Measurements from ENCODE around the gene EFNA5. TPM values are rescaled to one million over a fixed set of nuclear protein-coding genes. Genes with fewer than 3 reads are reported as not detected.

EFNA5 gene
- total and polyA plus RNA-seq, 7 donors = 0.32 to 5.4 (median 2.1) TPM

DNA sequence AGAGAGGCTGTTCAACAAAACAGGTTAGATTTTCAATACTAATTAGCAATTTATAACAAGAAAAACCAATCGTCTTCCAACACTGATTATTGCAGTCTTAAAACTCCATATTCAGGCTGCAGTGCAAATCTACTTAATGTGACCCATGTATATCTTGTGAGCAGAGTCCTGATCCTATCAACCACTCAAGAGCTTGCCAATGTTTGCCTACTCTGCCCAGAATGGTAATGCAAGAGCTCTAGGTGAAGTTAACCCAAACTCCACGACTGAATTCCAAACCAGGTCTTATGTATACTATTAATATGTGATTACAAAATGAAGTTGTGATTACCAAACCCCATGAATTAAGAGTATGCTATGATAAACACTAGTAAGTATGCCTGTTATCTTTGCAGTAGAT is 17.1 kb downstream of the EFNA5 start:
- Histone ChIP-seq H3K27ac (no peak overlapping the region), H3K4me3 (no peak overlapping the region), H3K36me3 (ENCODE audit: insufficient read depth in 1 of 2, low read depth in 1 of 2) (no peaks in the 10 kb centered on the region), H3K4me1 (peaks cover 4% of the 10 kb centered on the region), H3K9me3 (no peaks in the 10 kb centered on the region), H3K27me3 (ENCODE audit: insufficient read depth in 3 of 3, low read length in 2 of 3) (no peaks in the 10 kb centered on the region)
- DNase-seq (no peak), ATAC-seq (no peak)
- intact Hi-C loops (cut with DNase I) = no loop called here
- 75 to 83% (median 77%) methylated on average over 2 of the region's 2 CpGs for WGBS, 3 donors
- TF ChIP-seq, protein P1, sequence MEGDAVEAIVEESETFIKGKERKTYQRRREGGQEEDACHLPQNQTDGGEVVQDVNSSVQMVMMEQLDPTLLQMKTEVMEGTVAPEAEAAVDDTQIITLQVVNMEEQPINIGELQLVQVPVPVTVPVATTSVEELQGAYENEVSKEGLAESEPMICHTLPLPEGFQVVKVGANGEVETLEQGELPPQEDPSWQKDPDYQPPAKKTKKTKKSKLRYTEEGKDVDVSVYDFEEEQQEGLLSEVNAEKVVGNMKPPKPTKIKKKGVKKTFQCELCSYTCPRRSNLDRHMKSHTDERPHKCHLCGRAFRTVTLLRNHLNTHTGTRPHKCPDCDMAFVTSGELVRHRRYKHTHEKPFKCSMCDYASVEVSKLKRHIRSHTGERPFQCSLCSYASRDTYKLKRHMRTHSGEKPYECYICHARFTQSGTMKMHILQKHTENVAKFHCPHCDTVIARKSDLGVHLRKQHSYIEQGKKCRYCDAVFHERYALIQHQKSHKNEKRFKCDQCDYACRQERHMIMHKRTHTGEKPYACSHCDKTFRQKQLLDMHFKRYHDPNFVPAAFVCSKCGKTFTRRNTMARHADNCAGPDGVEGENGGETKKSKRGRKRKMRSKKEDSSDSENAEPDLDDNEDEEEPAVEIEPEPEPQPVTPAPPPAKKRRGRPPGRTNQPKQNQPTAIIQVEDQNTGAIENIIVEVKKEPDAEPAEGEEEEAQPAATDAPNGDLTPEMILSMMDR (IDR thresholded peaks at IDR 0.05) = no peak

DNA sequence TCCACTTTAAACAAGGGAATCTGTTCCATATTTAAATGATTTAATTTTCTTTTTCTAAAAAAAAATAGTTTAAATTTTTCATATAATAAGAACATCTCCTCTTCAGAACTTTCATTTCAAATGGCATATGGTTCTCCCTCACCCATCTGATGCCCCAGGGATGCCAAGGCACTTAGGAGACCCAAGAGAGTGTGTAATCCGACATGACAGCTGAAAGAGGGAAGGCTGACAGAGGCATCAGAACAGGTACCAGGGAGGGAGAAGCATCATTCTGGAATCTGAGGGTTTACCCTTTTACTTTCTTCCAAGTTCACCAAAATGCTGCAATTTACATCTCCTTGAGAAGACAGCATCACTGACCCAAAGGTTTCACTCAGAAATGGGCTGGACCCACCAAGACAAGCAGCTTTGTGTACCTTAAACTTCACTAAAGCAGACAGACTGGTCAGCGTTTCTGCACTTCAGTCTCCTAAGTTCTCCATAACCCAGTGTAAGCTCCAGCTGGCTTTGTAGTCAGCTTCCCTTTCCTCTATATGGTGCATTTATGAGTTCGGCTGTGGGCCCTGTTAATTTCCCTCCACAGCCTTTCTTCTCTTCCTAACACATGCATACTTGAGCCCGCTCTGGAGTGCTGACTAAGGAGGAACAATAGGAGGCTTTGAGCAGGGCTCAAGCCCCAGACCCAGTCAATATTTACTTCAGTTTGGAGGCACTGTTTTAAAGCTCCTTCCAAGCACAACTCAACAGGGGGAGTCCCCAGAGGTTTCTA is 17.7 kb downstream of the EFNA5 start:
- Histone ChIP-seq H3K9me3 (no peaks in the 10 kb centered on the region), H3K36me3 (ENCODE audit: insufficient read depth in 1 of 2, low read depth in 1 of 2) (no peaks in the 10 kb centered on the region), H3K4me3 (no peak overlapping the region), H3K27me3 (ENCODE audit: insufficient read depth in 3 of 3, low read length in 2 of 3) (no peaks in the 10 kb centered on the region), H3K4me1 (peaks cover 4% of the 10 kb centered on the region), H3K27ac (no peak overlapping the region)
- intact Hi-C loops (cut with DNase I) = no loop called here
- whole genome bisulfite sequencing, 3 donors = 51 to 54% (median 53%) methylated on average over 4 of the region's 4 CpGs
- DNase-seq (no peak), ATAC-seq (no peak)
- TF ChIP-seq, protein P1 (IDR thresholded peaks at IDR 0.05) = no peak

DNA sequence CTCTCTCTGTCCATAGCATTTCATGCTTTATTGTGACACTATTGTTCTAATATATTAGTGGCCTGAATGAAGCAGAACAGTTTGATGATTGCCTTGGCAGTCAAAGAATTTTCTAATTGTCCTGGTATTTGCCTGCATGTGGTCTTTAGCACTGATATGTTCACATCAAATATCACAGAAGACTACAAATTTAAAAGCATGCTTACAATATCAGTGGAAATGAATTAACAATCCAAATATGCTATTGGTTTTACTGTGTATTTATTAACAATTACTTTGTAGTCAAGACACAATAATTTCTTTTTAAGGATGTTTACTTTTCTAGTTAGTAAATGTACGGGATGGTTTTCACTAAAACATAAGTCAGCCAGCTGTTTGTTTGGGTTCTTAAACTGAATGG is 18.3 kb downstream of the EFNA5 start:
- 68 to 78% (median 75%) methylated on average over 1 of the region's 1 CpG for WGBS, 3 donors
- ATAC-seq (no peak), DNase-seq (no peak)
- peaks cover 4% of the 10 kb centered on the region for H3K4me1 ChIP-seq
- no peak overlapping the region for H3K27ac ChIP-seq
- TF ChIP-seq, protein P1 (IDR thresholded peaks at IDR 0.05) = no peak
- H3K9me3 ChIP-seq = no peaks in the 10 kb centered on the region
- intact Hi-C loops (cut with DNase I) = no loop called here
- no peaks in the 10 kb centered on the region for H3K36me3 ChIP-seq (ENCODE audit: insufficient read depth in 1 of 2, low read depth in 1 of 2)
- no peak overlapping the region for H3K4me3 ChIP-seq
- no peaks in the 10 kb centered on the region for H3K27me3 ChIP-seq (ENCODE audit: insufficient read depth in 3 of 3, low read length in 2 of 3)

DNA sequence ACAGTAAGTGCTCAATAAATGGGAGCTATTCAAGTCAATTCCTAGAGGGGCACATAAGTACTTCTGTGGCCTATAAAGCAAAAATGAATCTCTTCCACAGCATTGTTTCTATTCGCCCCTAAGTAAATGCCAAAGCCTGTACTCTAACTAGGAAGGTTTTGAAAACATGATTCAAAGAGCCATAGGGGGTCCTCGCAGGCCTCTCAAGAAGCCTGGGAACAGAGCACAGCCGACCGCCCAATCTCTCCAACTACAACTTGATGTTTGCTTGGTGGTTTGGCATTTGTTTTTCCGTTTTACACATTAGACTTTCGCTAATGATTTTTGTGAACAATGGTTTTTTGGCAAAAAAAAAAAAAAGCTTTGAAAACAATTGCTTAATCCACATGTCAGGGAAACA is 19.4 kb downstream of the EFNA5 start:
- Histone ChIP-seq H3K27me3 (ENCODE audit: insufficient read depth in 3 of 3, low read length in 2 of 3) (no peaks in the 10 kb centered on the region), H3K4me1 (peaks cover 4% of the 10 kb centered on the region), H3K4me3 (no peak overlapping the region), H3K36me3 (ENCODE audit: insufficient read depth in 1 of 2, low read depth in 1 of 2) (no peaks in the 10 kb centered on the region), H3K9me3 (no peaks in the 10 kb centered on the region), H3K27ac (no peak overlapping the region)
- WGBS, 3 donors = 95 to 96% (median 96%) methylated on average over 6 of the region's 6 CpGs
- ATAC-seq (no peak), DNase-seq (no peak)
- TF ChIP-seq, protein P1 (IDR thresholded peaks at IDR 0.05) = no peak
- intact Hi-C loops (cut with DNase I) = no loop called here

DNA sequence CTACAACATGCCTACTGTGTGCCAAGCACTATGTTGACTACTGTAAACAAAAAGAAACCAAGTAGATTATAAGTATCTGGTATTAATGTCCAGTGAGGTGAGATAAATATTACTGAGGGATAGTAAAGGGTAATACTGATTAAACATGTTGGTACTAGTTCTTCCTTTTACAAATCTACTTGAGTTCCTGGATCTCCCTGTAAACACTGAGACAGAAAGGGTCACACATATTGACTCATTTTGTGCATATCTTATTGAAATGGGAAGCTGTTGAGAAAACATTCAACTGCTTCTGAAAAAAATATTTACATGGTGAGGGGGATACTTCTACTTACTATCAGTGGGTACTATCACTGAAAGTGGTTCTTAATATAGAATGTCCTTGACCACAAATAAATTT is 24.3 kb downstream of the EFNA5 start:
- Histone ChIP-seq H3K4me3 (no peak overlapping the region), H3K27me3 (ENCODE audit: insufficient read depth in 3 of 3, low read length in 2 of 3) (no peaks in the 10 kb centered on the region), H3K36me3 (ENCODE audit: insufficient read depth in 1 of 2, low read depth in 1 of 2) (no peaks in the 10 kb centered on the region), H3K27ac (no peak overlapping the region), H3K9me3 (no peaks in the 10 kb centered on the region), H3K4me1 (no peaks in the 10 kb centered on the region)
- DNase-seq (no peak), ATAC-seq (no peak)
- TF ChIP-seq, protein P1 (IDR thresholded peaks at IDR 0.05) = no peak
- intact Hi-C loops (cut with DNase I) = no loop called here

All from psoas muscle (tissue), 8 donors.